Thyroid gland (tissue), 4 donors: Measurements from ENCODE around the gene CNTN1. TPM values are rescaled to one million over a fixed set of nuclear protein-coding genes. Genes with fewer than 3 reads are reported as not detected.

Experiments used
- DNase-seq, 2 donors: peaks; one replicate each; pipeline ENCODE4 v3.0.0-alpha.2; 2019
- H3K27ac ChIP-seq, 3 donors: fragments of 200-600 bp; sonication (generic); 1 replicate in 2 of 3; 2 replicates in 1 of 3; pipeline ENCODE4 v1.5.1; 2016 to 2019; ENCODE audit warnings: mild to moderate bottlenecking in 1 of 3, moderate library complexity in 1 of 3
- H3K27me3 ChIP-seq: fragments of 200-600 bp; sonication (generic); one replicate; pipeline ENCODE4 v1.5.1; 2019
- H3K36me3 ChIP-seq, 2 donors: fragments of 200-600 bp; sonication (generic); one replicate each; pipeline ENCODE4 v1.5.1; 2016 to 2019
- H3K4me1 ChIP-seq, 2 donors: fragments of 200-600 bp; sonication (generic); one replicate each; pipeline ENCODE4 v1.5.1; 2017 to 2019
- H3K4me3 ChIP-seq, 3 donors: fragments of 200-600 bp; sonication (generic); replicated peaks in 1 of 3; 1 replicate in 2 of 3; 2 replicates in 1 of 3; pipeline ENCODE4 v1.5.1; 2016; ENCODE audit warnings: mild to moderate bottlenecking in 1 of 3
- H3K9me3 ChIP-seq: fragments of 200-600 bp; sonication (generic); one replicate; pipeline ENCODE4 v1.5.1; 2017
- CTCF ChIP-seq, 6 experiments: fragments of 200-600 bp in 3 of 6; fragments of 450-650 bp in 3 of 6; sonication (generic) in 3 of 6; IDR thresholded peaks; one replicate each; pipeline ENCODE4 v1.5.1; 2016 to 2019; ENCODE audit warnings: antibody characterized with exemption in 6 of 6, mild to moderate bottlenecking in 2 of 6, inconsistent platforms in 1 of 6, moderate library complexity in 1 of 6
- POLR2A ChIP-seq, 2 donors: fragments of 450-650 bp; IDR thresholded peaks; one replicate each; pipeline ENCODE4 v1.6.1; 2017; ENCODE audit warnings: antibody characterized with exemption in 2 of 2, mild to moderate bottlenecking in 2 of 2, moderate library complexity in 1 of 2
- WGBS, 2 donors: methylation state at CpG; one replicate each; pipeline ENCODE4 v1.1.5; 2017; 5-methylcytosine and 5-hydroxymethylcytosine counted together
- intact Hi-C: fragments of 100-400 bp; cut with DNase I; formaldehyde crosslinking; loops from one replicate; pipeline ENCODE4 v1.15.1; 2023
- total RNA-seq, 4 donors: library from RNA; depleted of rRNA; stranded (reverse); fragments of >200 nt; gene quantifications; one replicate each; pipeline ENCODE4 v1.2.3, GENCODE V29; 2016

The CNTN1 gene
- total RNA-seq, 4 donors from 2014 or later: 1.9 to 2.7 (median 2.0) TPM

GRCh38 chr12:40989785-40990184, 297.5 kb downstream of the CNTN1 start:
- 87 to 92% methylated on average over 3 of the region's 3 CpGs for WGBS, 2 donors
- intact Hi-C loops: no loop called here
- H3K9me3 ChIP-seq: no peaks in the 10 kb centered on the region
- H3K27ac ChIP-seq: no peak overlapping the region
- TF ChIP-seq POLR2A (IDR thresholded peaks at IDR 0.05) (no peak), CTCF (IDR thresholded peaks at IDR 0.05) (no peak)
- H3K27me3 ChIP-seq: no peaks in the 10 kb centered on the region
- H3K4me3 ChIP-seq: no peak overlapping the region
- H3K36me3 ChIP-seq: no peaks in the 10 kb centered on the region
- DNase-seq: no peak
- no peaks in the 10 kb centered on the region for H3K4me1 ChIP-seq

DNA sequence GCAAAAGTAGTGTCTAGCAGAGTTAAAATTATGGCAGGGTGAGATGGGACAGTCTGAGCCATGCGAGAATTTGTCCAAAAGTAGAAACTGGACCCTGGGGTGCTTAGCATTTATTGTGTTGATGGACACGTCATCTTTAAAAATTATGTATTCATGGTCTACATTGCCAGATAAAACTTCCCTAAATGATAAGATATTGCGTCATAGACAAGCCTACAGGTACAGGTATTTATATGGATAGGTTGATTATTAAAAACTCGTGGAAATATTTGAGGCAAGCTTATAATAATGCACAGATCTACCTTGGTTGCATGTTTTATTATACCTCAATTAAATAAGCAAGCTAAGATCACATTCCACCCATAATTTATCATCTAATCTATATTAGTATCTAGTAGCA, 299.9 kb downstream of the CNTN1 start:
- Histone ChIP-seq H3K9me3 (no peaks in the 10 kb centered on the region), H3K4me1 (no peaks in the 10 kb centered on the region), H3K4me3 (no peak overlapping the region), H3K27ac (no peak overlapping the region), H3K27me3 (no peaks in the 10 kb centered on the region), H3K36me3 (no peaks in the 10 kb centered on the region)
- whole genome bisulfite sequencing, 2 donors: 87 to 89% methylated on average over 4 of the region's 4 CpGs
- no peak for DNase-seq
- intact Hi-C loops: no loop called here
- TF ChIP-seq POLR2A (IDR thresholded peaks at IDR 0.05): no peak
- no peak for TF ChIP-seq CTCF (IDR thresholded peaks at IDR 0.05)

DNA sequence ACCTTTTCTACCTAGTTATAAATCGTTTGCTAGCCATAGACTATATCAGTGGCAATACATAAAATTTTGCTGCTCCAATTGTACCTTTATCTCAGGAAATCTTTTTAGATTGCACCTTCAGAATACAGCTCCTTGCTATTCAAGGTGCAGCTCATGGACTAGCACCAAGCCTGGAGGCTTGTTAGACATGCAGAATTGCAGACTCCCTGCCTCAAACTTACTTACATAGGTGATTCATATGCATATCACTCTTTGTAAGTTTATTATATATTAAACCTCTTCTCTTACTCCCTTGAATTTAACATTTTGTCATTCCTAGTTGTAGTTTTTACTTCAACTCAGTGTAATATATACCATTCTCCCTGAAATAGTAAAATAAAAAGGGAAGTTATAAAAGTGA, 300.4 kb downstream of the CNTN1 start:
- no peaks in the 10 kb centered on the region for H3K4me1 ChIP-seq
- no peak for DNase-seq
- no peaks in the 10 kb centered on the region for H3K9me3 ChIP-seq
- TF ChIP-seq POLR2A (IDR thresholded peaks at IDR 0.05) (no peak), CTCF (IDR thresholded peaks at IDR 0.05) (no peak)
- H3K4me3 ChIP-seq: no peak overlapping the region
- 80 to 84% methylated on average over 1 of the region's 1 CpG for WGBS, 2 donors
- H3K27me3 ChIP-seq: no peaks in the 10 kb centered on the region
- H3K36me3 ChIP-seq: no peaks in the 10 kb centered on the region
- H3K27ac ChIP-seq: no peak overlapping the region
- intact Hi-C loops: no loop called here

DNA sequence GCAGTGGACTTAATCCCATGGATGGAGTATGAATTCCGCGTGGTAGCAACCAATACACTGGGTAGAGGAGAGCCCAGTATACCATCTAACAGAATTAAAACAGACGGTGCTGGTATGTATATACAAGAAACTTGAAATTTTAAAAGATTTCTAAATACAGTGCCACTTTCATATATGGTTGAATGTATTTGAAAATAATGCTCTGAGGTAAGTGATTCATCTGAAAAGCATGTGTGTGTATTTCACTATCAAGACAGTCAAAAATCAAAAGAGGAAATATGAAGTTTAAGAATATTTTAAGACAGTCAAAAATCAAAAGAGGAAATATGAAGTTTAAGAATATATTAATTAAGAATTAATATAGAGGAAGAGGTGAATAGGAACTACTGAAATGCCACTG, 300.9 kb downstream of the CNTN1 start:
- no peak overlapping the region for H3K27ac ChIP-seq
- 90 to 92% methylated on average over 3 of the region's 3 CpGs for WGBS, 2 donors

DNA sequence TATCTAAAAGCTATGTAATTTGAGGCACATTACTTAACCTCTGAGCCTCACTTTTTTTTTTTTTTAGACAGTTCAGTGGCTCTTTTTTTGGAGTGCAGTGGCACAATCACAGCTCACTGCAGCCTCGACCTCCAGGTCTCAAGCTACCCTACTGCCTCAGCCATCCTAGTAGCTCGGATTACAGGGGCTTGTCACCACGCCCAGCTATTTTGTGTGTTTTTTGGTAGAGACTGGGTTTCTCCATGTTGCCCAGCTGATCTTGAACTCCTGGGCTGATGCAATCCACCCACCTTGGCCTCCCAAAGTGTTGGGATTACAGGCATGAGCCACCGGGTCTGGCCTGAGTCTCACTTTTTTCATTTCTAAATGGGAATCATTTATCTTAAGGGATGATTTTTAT, 303.9 kb downstream of the CNTN1 start:
- Histone ChIP-seq H3K9me3 (no peaks in the 10 kb centered on the region), H3K27me3 (no peaks in the 10 kb centered on the region)
- WGBS, 2 donors: 80 to 82% methylated on average over 4 of the region's 4 CpGs

More for the DNA sequence above, 300.9 kb downstream of the CNTN1 start:
- no peaks in the 10 kb centered on the region for H3K4me1 ChIP-seq
- H3K9me3 ChIP-seq: no peaks in the 10 kb centered on the region
- no peak for DNase-seq
- H3K4me3 ChIP-seq: no peak overlapping the region
- intact Hi-C loops: no loop called here
- no peaks in the 10 kb centered on the region for H3K27me3 ChIP-seq
- no peaks in the 10 kb centered on the region for H3K36me3 ChIP-seq
- no peak for TF ChIP-seq POLR2A (IDR thresholded peaks at IDR 0.05)
- no peak for TF ChIP-seq CTCF (IDR thresholded peaks at IDR 0.05)

More for the DNA sequence above, 303.9 kb downstream of the CNTN1 start:
- no peak for DNase-seq
- intact Hi-C loops: no loop called here
- no peak overlapping the region for H3K4me3 ChIP-seq
- H3K27ac ChIP-seq: no peak overlapping the region
- H3K4me1 ChIP-seq: no peaks in the 10 kb centered on the region
- no peak for TF ChIP-seq CTCF (IDR thresholded peaks at IDR 0.05)
- TF ChIP-seq POLR2A (IDR thresholded peaks at IDR 0.05): no peak
- H3K36me3 ChIP-seq: no peaks in the 10 kb centered on the region
